CD14-positive monocyte (primary cell): ENCODE measurements around the gene CDK1. TPM values are rescaled to one million over a fixed set of nuclear protein-coding genes. Genes with fewer than 3 reads are reported as not detected.

Experiments used
- DNase-seq, 3 donors: peaks; one replicate each; pipeline ENCODE4 v3.0.0-alpha.2; 2011 to 2022
- H2AFZ ChIP-seq: 2 replicates; pipeline ENCODE4 v1.6.0; 2012; ENCODE audit warnings: mild to moderate bottlenecking, low read depth, low read length, inconsistent platforms; ENCODE audit not compliant: insufficient read depth, poor library complexity, severe bottlenecking
- H3K27ac ChIP-seq, 2 donors: 1 replicate in 1 of 2; 2 replicates in 1 of 2; pipeline ENCODE4 v1.5.1; 2012 to 2013; ENCODE audit warnings: low read length in 2 of 2, control low read depth in 1 of 2, inconsistent platforms in 1 of 2, low read depth in 1 of 2, mild to moderate bottlenecking in 1 of 2
- H3K27me3 ChIP-seq, 2 donors: one replicate each; pipeline versions ENCODE4 v1.6.0 to v1.6.1; 2011 to 2013; ENCODE audit warnings: low read length in 2 of 2; ENCODE audit not compliant: control insufficient read depth in 2 of 2, insufficient read depth in 2 of 2
- H3K36me3 ChIP-seq, 2 donors: replicated peaks in 1 of 2; 1 replicate in 1 of 2; 2 replicates in 1 of 2; pipeline versions ENCODE4 v1.5.1 to v1.6.1; 2012 to 2013; ENCODE audit warnings: low read length in 2 of 2, control low read depth in 1 of 2, inconsistent platforms in 1 of 2, mild to moderate bottlenecking in 1 of 2; ENCODE audit not compliant: insufficient read depth in 2 of 2, control insufficient read depth in 1 of 2
- H3K4me1 ChIP-seq, 2 donors: 1 replicate in 1 of 2; 2 replicates in 1 of 2; pipeline versions ENCODE4 v1.5.1 to v1.6.1; 2012 to 2013; ENCODE audit warnings: low read length in 2 of 2, control low read depth in 1 of 2, inconsistent platforms in 1 of 2, mild to moderate bottlenecking in 1 of 2, moderate library complexity in 1 of 2; ENCODE audit not compliant: insufficient read depth in 2 of 2, control insufficient read depth in 1 of 2
- H3K4me2 ChIP-seq: replicated peaks from 2 replicates; pipeline ENCODE3; 2012; ENCODE audit warnings: low read length, moderate library complexity, mild to moderate bottlenecking; ENCODE audit not compliant: poor library complexity, severe bottlenecking; ENCODE audit errors: extremely low read depth
- H3K4me3 ChIP-seq, 3 experiments: fragments of 200-600 bp in 1 of 3; sonication (generic) in 1 of 3; replicated peaks in 1 of 3; 1 replicate in 2 of 3; 2 replicates in 1 of 3; pipeline ENCODE4 v1.5.1; 2011 to 2013; ENCODE audit warnings: low read length in 3 of 3, mild to moderate bottlenecking in 3 of 3, control low read depth in 2 of 3, low read depth in 2 of 3, inconsistent platforms in 1 of 3, moderate library complexity in 1 of 3
- H3K79me2 ChIP-seq: 2 replicates; pipeline ENCODE4 v1.6.0; 2012; ENCODE audit warnings: mild to moderate bottlenecking, control low read depth, inconsistent platforms, low read length, moderate library complexity; ENCODE audit not compliant: insufficient read depth
- H3K9ac ChIP-seq: 2 replicates; pipeline ENCODE4 v1.6.0; 2017; ENCODE audit warnings: low read length, mild to moderate bottlenecking; ENCODE audit not compliant: insufficient read depth, poor library complexity, severe bottlenecking
- H3K9me3 ChIP-seq, 2 donors: replicated peaks in 1 of 2; 1 replicate in 1 of 2; 2 replicates in 1 of 2; pipeline versions ENCODE4 v1.5.1 to v1.6.1; 2012 to 2013; ENCODE audit warnings: low read length in 2 of 2, control low read depth in 1 of 2; ENCODE audit not compliant: control insufficient read depth in 1 of 2, insufficient read depth in 1 of 2
- H4K20me1 ChIP-seq: 2 replicates; pipeline ENCODE4 v1.6.0; 2012; ENCODE audit warnings: mild to moderate bottlenecking, low read length, control low read depth, moderate library complexity; ENCODE audit not compliant: insufficient read depth
- H3K27ac Mint-ChIP-seq, 7 donors: one replicate each; pipeline ENCODE4 v1.8.0; 2020; ENCODE audit warnings: mild to moderate bottlenecking in 7 of 7, mixed read lengths in 7 of 7, moderate library complexity in 6 of 7, inconsistent platforms in 2 of 7
- H3K27me3 Mint-ChIP-seq, 3 donors: one replicate each; pipeline ENCODE4 v1.8.0; 2021 to 2022; ENCODE audit warnings: low read depth in 3 of 3, mild to moderate bottlenecking in 3 of 3, mixed read lengths in 3 of 3, moderate library complexity in 3 of 3, inconsistent platforms in 1 of 3
- H3K36me3 Mint-ChIP-seq, 2 donors: one replicate each; pipeline ENCODE4 v1.8.0; 2020; ENCODE audit warnings: mixed read lengths in 2 of 2, inconsistent platforms in 1 of 2, mild to moderate bottlenecking in 1 of 2
- H3K4me1 Mint-ChIP-seq: one replicate; pipeline ENCODE4 v1.8.0; 2020; ENCODE audit warnings: mild to moderate bottlenecking, mixed read lengths
- H3K4me3 Mint-ChIP-seq, 2 donors: one replicate each; pipeline ENCODE4 v1.8.0; 2020; ENCODE audit warnings: mild to moderate bottlenecking in 2 of 2, mixed read lengths in 2 of 2, moderate library complexity in 1 of 2
- H3K9me3 Mint-ChIP-seq, 7 donors: one replicate each; pipeline ENCODE4 v1.8.0; 2020 to 2022; ENCODE audit warnings: mixed read lengths in 7 of 7, mild to moderate bottlenecking in 6 of 7, moderate library complexity in 6 of 7, inconsistent platforms in 2 of 7
- WGBS: methylation state at CpG from one replicate; pipeline ENCODE4 v1.1.5; 2013; ENCODE audit warnings: missing lambda C conversion rate; ENCODE audit not compliant: insufficient coverage; 5-methylcytosine and 5-hydroxymethylcytosine counted together
- intact Hi-C, 2 donors: fragments of 100-400 bp; cut with micrococcal nuclease; formaldehyde crosslinking; loops; one replicate each; pipeline versions ENCODE4 v1.15.0 to v1.15.1; 2023
- polyA plus RNA-seq, 3 donors: library from polyadenylated mRNA; depleted of rRNA in 1 of 3; unstranded in 2 of 3; stranded (reverse) in 1 of 3; fragments of 300-500 nt in 2 of 3; fragments of >200 nt in 1 of 3; fragmentation: Illumina TruSeq in 2 of 3; gene quantifications; 1 replicate in 2 of 3; 2 replicates in 1 of 3; pipeline ENCODE4 v1.2.3, GENCODE V29; 2012 to 2021
- TF ChIP-seq, protein P1 (sequence below): fragments of 200-600 bp; IDR thresholded peaks from one replicate; pipeline ENCODE4 v1.8.0; 2022; ENCODE audit warnings: antibody characterized with exemption, mild to moderate bottlenecking

The CDK1 gene
- polyA plus RNA-seq, 3 donors: 0.08 to 0.21 (median 0.09) TPM

DNA sequence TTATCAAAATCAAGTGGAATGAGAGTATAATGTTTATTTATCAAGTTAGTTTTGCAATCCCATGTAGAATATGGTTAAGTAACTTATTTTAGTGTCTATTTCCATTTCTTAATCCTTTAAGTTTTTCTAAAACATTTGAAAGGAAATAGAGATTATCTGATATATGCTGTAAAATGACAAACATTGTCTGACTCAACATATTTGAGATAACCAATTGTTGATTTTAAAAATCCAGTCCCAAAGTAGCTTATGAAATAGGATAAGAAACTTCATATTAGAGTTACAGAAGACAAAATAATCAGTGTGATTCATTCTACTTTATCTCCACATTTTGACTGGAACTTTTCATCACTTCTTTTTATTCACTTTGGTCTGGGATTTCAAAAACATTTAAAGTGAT is 38.7 kb upstream of the CDK1 start:
- Histone ChIP-seq H3K9ac (no peak overlapping the region), H3K4me1 (no peaks in the 10 kb centered on the region), H3K4me3 (no peak overlapping the region), H2AFZ (no peak overlapping the region), H3K27me3 (peaks cover 10 to 16% of the 10 kb centered on the region in 2 donors), H3K4me2 (no peak overlapping the region), H4K20me1 (no peaks in the 10 kb centered on the region), H3K79me2 (no peaks in the 10 kb centered on the region), H3K36me3 (no peaks in the 10 kb centered on the region), H3K9me3 (no peaks in the 10 kb centered on the region), H3K27ac (no peak overlapping the region)
- Mint-ChIP-seq H3K36me3 (no peaks in the 10 kb centered on the region), H3K27ac (no peak overlapping the region), H3K9me3 (no peaks in the 10 kb centered on the region), H3K4me1 (no peaks in the 10 kb centered on the region), H3K4me3 (no peak overlapping the region), H3K27me3 (peaks cover 0 to 2% (median 0%) of the 10 kb centered on the region in 3 donors)
- no peak for DNase-seq
- intact Hi-C loops: no loop called here
- TF ChIP-seq, protein P1, sequence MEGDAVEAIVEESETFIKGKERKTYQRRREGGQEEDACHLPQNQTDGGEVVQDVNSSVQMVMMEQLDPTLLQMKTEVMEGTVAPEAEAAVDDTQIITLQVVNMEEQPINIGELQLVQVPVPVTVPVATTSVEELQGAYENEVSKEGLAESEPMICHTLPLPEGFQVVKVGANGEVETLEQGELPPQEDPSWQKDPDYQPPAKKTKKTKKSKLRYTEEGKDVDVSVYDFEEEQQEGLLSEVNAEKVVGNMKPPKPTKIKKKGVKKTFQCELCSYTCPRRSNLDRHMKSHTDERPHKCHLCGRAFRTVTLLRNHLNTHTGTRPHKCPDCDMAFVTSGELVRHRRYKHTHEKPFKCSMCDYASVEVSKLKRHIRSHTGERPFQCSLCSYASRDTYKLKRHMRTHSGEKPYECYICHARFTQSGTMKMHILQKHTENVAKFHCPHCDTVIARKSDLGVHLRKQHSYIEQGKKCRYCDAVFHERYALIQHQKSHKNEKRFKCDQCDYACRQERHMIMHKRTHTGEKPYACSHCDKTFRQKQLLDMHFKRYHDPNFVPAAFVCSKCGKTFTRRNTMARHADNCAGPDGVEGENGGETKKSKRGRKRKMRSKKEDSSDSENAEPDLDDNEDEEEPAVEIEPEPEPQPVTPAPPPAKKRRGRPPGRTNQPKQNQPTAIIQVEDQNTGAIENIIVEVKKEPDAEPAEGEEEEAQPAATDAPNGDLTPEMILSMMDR: no peak

DNA sequence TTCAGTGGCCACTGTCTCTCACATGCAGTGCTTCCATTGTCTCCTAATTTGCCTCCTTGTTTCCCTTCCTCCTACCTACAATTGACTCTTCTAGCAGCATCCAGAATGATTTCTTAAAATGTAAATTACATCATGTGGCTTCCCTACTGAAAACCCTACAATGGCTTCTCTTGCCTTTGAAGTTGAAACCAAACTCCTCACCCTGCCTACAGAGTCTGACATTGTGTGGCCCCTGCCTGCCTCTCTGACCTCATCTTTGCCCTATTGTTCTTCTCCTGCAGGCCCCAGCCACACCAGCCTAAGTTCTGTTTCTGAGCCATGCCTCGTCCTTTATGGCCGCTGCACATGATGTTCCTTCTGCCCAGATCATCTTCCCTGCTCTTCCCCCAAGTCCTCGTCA is 35.8 kb upstream of the CDK1 start:
- H3K27ac Mint-ChIP-seq: no peak overlapping the region
- Histone ChIP-seq H3K4me2 (no peak overlapping the region), H4K20me1 (no peaks in the 10 kb centered on the region), H3K4me3 (no peak overlapping the region), H3K27me3 (no peaks in the 10 kb centered on the region), H3K36me3 (no peaks in the 10 kb centered on the region), H3K79me2 (no peaks in the 10 kb centered on the region), H2AFZ (no peak overlapping the region), H3K9ac (no peak overlapping the region), H3K9me3 (no peaks in the 10 kb centered on the region), H3K4me1 (no peaks in the 10 kb centered on the region), H3K27ac (no peak overlapping the region)
- no peaks in the 10 kb centered on the region for H3K27me3 Mint-ChIP-seq
- WGBS: 100% methylated on average over 3 of the region's 3 CpGs
- intact Hi-C loops: no loop called here
- no peaks in the 10 kb centered on the region for H3K36me3 Mint-ChIP-seq
- H3K4me3 Mint-ChIP-seq: no peak overlapping the region
- TF ChIP-seq, protein P1: no peak
- no peaks in the 10 kb centered on the region for H3K9me3 Mint-ChIP-seq
- H3K4me1 Mint-ChIP-seq: no peaks in the 10 kb centered on the region
- DNase-seq: no peak
